NCI-H2029 treated with DMSO at 0.1 percent for 48 hours (cell line): Measurements from ENCODE around the gene SLC2A6.

Experiments used
- DNase-seq: peaks from one replicate; lab custom pipeline; 2025; lab: John Stamatoyannopoulos, UW

Gene SLC2A6

GRCh38 chr9:133437753-133438531 lies 41.0 kb downstream of the SLC2A6 start:
- no peak for DNase-seq

- no peak for DNase-seq
Observed at GRCh38 chr9:133436681-133437080, 42.2 kb downstream of the SLC2A6 start.

- no peak for DNase-seq
Observed at GRCh38 chr9:133433351-133433843, 45.5 kb downstream of the SLC2A6 start.

GRCh38 chr9:133430244-133430643 lies 48.7 kb downstream of the SLC2A6 start:
- DNase-seq = no peak

GRCh38 chr9:133429641-133430161 lies 49.2 kb downstream of the SLC2A6 start:
- no peak for DNase-seq

GRCh38 chr9:133429214-133429613 lies 49.7 kb downstream of the SLC2A6 start:
- DNase-seq = no peak

GRCh38 chr9:133428617-133429101 lies 50.2 kb downstream of the SLC2A6 start:
- no peak for DNase-seq

- no peak for DNase-seq
Observed at GRCh38 chr9:133427658-133428348, 51.1 kb downstream of the SLC2A6 start.

- no peak for DNase-seq
Observed at GRCh38 chr9:133426011-133426410, 52.9 kb downstream of the SLC2A6 start.

- no peak for DNase-seq
Observed at GRCh38 chr9:133425049-133425632, 53.8 kb downstream of the SLC2A6 start.

GRCh38 chr9:133424187-133424586 lies 54.7 kb downstream of the SLC2A6 start:
- no peak for DNase-seq

- DNase-seq = no peak
Observed at GRCh38 chr9:133423216-133423615, 55.7 kb downstream of the SLC2A6 start.

GRCh38 chr9:133421615-133422542 lies 57.0 kb downstream of the SLC2A6 start, which contains the start of gene ADAMTS13:
Gene ADAMTS13 (plus strand): TSS chr9:133422367. CDS start chr9:133422444, 77 bp downstream.
- no peak for DNase-seq
